GM21526 (cell line): ENCODE results near the gene CDKL4.
"Not testable (repeated sequence)": the region's sequence is repeated elsewhere in the genome, so short reads cannot be mapped to it uniquely, and the experiment has no call there.

Source experiments
- ATAC-seq: cut with Tn5 transposase; IDR thresholded peaks from one replicate; pipeline ENCODE4 v1.9.1; 2021; ENCODE audit warnings: moderate library complexity; ENCODE audit not compliant: unreplicated experiment, low FRiP score

CDKL4 gene

GRCh38 chr2:39243469-39244123, at the start of gene CDKL4:
CDKL4 (minus strand) TSS chr2:39243970.
- ATAC-seq: no peak

- no peak for ATAC-seq
Measured at GRCh38 chr2:39290433-39290832, 46.7 kb upstream of the CDKL4 start.

- ATAC-seq: no peak
Measured at GRCh38 chr2:39289609-39290008, 45.8 kb upstream of the CDKL4 start.

- no peak for ATAC-seq
Measured at GRCh38 chr2:39283561-39283960, 39.8 kb upstream of the CDKL4 start.

GRCh38 chr2:39281391-39281790, 37.6 kb upstream of the CDKL4 start:
- ATAC-seq: no peak

GRCh38 chr2:39275016-39275415, 31.2 kb upstream of the CDKL4 start:
- no peak for ATAC-seq

- no peak for ATAC-seq
Measured at GRCh38 chr2:39269941-39270340, 26.2 kb upstream of the CDKL4 start.

- no peak for ATAC-seq
Measured at GRCh38 chr2:39266916-39267434, 23.2 kb upstream of the CDKL4 start.

GRCh38 chr2:39266139-39266805, 22.5 kb upstream of the CDKL4 start:
- ATAC-seq: peak; percentile 61

GRCh38 chr2:39265315-39265714, 21.5 kb upstream of the CDKL4 start:
- no peak for ATAC-seq

- peak; percentile 75 for ATAC-seq
Measured at GRCh38 chr2:39264733-39265132, 21.0 kb upstream of the CDKL4 start.

- ATAC-seq: no peak
Measured at GRCh38 chr2:39260087-39260486, 16.3 kb upstream of the CDKL4 start.

GRCh38 chr2:39256040-39256439, 12.3 kb upstream of the CDKL4 start:
- no peak for ATAC-seq

- no peak for ATAC-seq
Measured at GRCh38 chr2:39252888-39253518, 9.2 kb upstream of the CDKL4 start.

- no peak for ATAC-seq
Measured at GRCh38 chr2:39247512-39248043, 3.8 kb upstream of the CDKL4 start.

- no peak for ATAC-seq
Measured at GRCh38 chr2:39246382-39246980, 2.7 kb upstream of the CDKL4 start.

GRCh38 chr2:39244963-39245625, 1.3 kb upstream of the CDKL4 start:
- not testable (repeated sequence) for ATAC-seq

- ATAC-seq: not testable (repeated sequence)
Measured at GRCh38 chr2:39244241-39244862, 582 bp upstream of the CDKL4 start.

GRCh38 chr2:39241588-39241987, 2.2 kb downstream of the CDKL4 start:
- ATAC-seq: no peak

GRCh38 chr2:39240758-39241157, 3.0 kb downstream of the CDKL4 start:
- ATAC-seq: no peak
